GM18520 (cell line): ENCODE measurements around the gene CNIH3.

Experiments
- ATAC-seq: cut with Tn5 transposase; IDR thresholded peaks from one replicate; pipeline ENCODE4 v1.9.1; 2021; ENCODE audit not compliant: unreplicated experiment

The CNIH3 gene

GRCh38 chr1:224613486-224613885 lies 2.6 kb upstream of the CNIH3 start:
- ATAC-seq: no peak

DNA sequence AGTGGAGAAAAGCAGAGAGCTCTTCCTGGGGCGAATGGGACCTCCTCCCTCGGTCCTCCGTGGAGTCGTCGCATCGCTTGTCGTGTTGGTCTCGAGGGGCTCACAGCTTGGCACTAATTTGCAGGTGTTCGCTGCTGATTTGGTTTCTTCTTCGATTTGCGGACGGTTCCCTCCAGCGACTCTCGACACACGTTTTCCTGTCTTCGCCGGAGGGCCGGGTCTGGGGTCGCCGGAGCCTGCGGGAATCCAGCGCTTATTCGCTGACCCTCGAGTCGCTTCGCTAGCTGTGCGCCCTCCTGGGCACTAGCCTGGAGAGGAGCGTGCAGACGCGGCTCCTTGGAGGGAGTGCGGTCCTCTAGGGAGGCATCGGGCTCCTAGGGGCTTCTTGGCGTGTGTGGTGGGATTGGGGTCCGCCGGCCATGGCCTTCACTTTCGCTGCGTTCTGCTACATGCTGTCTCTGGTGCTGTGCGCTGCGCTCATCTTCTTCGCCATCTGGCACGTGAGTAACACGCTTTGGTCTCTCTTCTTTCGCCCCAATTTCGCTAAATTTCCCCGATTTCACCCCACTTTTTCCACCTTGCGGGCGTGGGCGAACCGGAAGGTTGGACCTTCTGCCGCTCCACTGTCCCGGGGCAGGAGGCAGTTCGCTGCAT lies 766 bp downstream of the CNIH3 start:
- no peak for ATAC-seq

GRCh38 chr1:224617410-224618355 lies 1.6 kb downstream of the CNIH3 start:
- no peak for ATAC-seq

DNA sequence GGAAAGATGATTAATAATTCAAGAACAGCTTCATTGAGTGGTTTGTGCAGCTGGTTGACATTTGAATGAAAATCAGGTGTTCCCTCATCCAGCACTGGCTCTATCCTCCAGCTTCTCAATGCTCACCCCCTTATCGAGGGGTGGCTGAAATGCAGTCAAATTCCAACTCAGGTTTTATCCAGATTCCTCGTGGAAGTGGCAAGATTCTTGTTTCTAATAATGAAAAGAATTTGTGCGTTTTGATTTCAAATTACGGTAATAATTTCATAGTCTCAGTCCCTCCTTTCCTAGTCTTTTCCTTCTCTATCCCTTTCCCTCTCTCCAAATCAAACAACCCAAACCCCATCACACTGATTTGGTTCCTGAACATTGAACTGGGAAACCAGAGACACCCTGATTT lies 3.1 kb downstream of the CNIH3 start:
- ATAC-seq: no peak

- ATAC-seq: no peak
Observed at GRCh38 chr1:224620105-224620504, 4.0 kb downstream of the CNIH3 start.

GRCh38 chr1:224621813-224622682 lies 5.9 kb downstream of the CNIH3 start:
- no peak for ATAC-seq

DNA sequence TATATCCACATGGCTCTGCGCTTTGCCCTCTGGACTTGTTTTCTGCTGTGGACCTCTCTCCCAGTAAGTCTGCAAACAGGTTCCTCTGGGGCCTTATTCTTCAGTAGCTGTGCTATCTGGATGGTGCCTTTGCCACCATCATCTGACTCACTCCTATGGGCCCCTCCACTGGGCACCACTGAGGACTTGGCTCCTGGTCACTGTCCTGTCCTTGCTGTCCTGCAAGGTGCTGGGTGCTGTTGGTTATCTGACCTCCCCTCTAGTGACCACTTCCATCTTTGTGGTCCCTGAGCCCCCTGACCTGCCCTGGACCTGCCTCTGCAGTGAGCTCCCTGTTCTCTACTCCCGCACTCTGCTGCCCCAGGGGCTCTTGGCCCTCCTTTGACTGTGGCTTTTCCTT lies 6.7 kb downstream of the CNIH3 start:
- no peak for ATAC-seq

GRCh38 chr1:224623310-224623714 lies 7.2 kb downstream of the CNIH3 start:
- no peak for ATAC-seq

DNA sequence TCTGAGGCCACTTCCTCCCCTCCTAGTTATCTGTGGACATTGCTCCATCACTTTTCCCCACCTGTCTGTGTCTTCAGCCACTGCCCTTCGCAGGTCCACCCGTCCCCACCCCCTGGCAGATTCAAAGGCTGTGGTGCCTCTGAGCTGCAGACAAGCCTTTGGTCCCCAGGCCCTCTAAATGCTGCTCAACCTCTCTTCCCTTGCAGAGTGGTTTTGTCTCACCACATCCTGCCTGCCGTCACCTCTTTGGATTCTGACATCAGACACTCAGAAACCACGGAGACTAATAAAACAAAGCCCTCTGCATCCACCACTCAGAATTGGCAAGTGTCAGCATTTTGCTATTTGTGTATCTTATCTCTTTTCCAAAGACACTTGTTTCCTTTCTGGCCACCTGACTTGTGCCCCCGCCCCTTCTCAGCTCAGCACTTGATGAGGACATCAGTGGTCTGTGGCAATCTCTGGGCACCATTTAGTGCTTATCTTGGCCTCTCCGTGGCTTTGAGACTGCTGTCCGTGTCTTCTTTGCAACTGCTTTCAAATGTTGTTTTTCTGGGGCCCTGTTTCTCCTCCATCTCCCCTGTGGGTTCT lies 7.7 kb downstream of the CNIH3 start:
- ATAC-seq: peak; percentile 84

DNA sequence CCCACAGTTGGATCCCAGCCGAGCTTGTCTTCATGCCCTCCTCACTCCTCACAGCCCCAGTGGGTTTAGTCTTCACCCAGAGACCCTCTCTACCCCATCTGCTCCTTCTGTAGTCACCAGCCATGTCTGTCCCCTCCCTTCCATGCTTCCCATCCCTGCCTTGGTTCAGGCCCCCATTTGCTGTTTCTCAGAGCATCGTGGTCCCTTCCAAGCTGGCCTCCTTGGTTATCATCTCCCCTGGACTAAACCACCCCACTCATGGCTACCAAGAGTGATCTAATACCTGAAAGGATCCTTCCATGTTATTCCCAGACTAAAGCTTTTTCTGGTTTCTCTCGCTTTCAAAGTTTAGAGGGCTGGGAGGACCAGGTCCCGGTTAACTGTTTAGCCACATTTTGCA lies 8.3 kb downstream of the CNIH3 start:
- no peak for ATAC-seq

DNA sequence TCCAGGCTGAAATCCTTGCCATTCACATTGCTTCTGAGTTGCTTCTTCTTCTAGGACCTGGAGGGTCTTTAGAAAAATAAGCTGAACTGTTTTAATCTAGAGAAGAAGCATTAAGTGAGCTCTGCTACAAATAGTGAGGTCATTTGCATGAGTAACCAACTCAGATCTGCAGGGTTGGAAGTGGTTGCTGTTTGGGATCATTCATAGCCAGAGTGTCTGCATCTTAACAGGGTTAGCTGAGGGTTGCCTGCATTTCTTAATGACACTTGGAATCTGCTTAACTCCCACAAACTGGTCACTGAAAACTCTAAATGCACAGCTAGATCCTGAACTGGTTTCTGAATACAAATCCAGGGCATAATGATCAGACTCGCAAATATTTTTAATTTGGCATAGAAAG lies 9.9 kb downstream of the CNIH3 start:
- ATAC-seq: no peak

- no peak for ATAC-seq
Observed at GRCh38 chr1:224629965-224630364, 13.8 kb downstream of the CNIH3 start.

DNA sequence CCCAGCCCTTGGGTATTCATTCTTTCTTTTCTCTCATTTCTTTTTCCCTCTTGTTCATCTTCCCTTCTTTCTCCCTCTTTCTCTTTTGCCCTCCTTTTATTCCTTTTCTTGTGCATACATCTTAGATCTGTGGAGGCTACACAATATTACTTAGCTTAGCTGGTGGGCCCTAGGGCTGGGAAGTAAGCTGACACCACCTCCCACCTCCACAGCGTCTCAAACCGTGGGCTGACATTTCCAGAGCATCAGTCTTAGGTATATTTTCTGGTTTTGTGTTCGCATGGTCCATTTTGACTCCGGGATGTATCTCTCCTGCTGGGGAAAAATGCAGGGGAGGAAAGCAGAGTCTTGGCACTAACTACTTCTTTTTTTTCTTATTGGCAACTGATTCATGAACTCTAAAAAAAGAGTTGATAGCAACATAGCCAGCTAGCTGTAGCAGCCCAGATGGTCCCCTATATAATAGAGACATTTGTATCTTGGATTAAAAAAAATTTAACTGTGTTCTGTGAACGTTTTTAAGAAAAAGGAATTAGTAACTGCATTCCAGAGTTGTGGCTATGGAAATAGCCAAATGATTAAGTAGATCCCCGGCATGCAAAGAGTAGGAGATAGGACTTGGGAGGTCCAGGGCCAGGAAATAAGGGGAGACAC lies 15.5 kb downstream of the CNIH3 start:
- ATAC-seq: no peak

GRCh38 chr1:224632381-224632871 lies 16.3 kb downstream of the CNIH3 start:
- ATAC-seq: no peak

DNA sequence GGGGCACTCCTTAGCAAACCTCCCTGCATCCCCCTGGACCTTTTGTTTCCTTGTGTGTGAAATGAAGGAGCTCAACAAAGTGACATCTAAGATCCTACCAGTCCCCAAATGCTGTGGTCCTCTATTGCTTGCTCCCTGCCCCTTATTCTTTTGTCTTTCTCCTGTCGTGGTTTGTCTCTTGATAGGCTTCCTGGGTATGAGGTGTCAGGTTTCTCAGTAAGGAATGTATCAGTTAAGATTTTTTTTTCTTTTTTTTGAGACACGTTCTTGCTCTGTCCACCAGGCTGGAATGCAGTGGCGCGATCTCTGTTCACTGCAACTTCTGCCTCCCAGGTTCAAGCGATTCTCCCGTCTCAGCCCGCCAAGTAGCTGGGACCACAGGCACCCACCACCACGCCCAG lies 16.8 kb downstream of the CNIH3 start:
- no peak for ATAC-seq

GRCh38 chr1:224635356-224635755 lies 19.2 kb downstream of the CNIH3 start:
- no peak for ATAC-seq

DNA sequence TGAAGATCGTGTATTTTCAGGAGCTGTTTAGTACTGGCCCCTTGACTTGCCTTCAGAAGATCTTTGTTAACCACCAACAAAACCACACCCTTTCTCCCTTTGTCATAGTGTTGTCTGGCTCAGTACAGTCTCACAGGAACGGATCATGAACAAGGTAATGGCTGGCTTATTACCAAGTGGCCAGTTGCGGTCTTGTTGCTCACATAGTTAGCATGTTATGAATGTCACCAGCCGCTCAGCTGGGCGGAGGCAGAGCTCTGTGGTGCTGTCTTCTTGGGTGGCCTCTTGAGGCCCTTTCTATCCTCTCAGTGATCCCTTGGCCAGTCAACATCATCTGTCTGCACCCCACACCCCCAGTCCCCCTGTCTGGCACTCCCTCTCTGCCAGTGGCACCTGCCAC lies 21.4 kb downstream of the CNIH3 start:
- ATAC-seq: no peak

- no peak for ATAC-seq
Observed at GRCh38 chr1:224637936-224638335, 21.8 kb downstream of the CNIH3 start.

DNA sequence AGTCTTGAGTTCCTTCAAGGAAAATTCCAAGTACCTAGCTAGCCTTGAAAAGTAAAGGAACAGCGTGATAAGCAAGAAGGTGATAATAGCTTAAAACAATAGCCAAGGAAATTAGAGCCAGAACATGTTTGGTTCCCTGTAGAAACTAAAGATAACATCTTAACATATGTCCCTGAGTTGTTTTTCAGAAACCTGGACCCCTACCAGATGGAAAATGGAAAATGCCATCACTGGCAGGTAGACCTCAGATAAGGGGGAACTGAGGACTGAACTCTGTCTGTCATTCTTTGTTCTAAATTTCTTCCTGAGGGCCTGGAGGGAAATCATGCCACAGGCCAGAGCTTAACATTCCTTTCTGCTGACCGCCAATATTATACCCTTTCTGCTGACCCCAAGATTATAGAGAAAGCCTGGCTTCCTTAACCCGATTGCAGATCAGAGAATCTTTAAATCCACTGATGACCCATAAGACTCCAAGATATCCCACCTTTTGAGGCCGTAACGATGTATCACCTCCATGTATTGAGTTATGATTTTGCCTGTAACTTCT lies 23.4 kb downstream of the CNIH3 start:
- no peak for ATAC-seq

GRCh38 chr1:224640018-224640417 lies 23.9 kb downstream of the CNIH3 start:
- no peak for ATAC-seq
